Nucleus accumbens (tissue), 56 donors: ENCODE results near the gene TOR1B.
"Not testable (repeated sequence)": the region's sequence is repeated elsewhere in the genome, so short reads cannot be mapped to it uniquely, and the experiment has no call there.

Source experiments
- DNase-seq, 56 donors: peaks; one replicate each; lab custom pipeline; 2025; lab: John Stamatoyannopoulos, UW

Gene TOR1B

GRCh38 chr9:129776096-129776495 lies 26.9 kb upstream of the TOR1B start:
- DNase-seq, result not testable (repeated sequence)

- DNase-seq, result no peak
Observed at GRCh38 chr9:129776566-129776937, 26.4 kb upstream of the TOR1B start.

GRCh38 chr9:129776938-129777768 lies 25.8 kb upstream of the TOR1B start:
- peak in 38 of 56 donors; percentile 3 to 86 (median 31) for DNase-seq

- DNase-seq, result no peak
Observed at GRCh38 chr9:129777769-129778130, 25.2 kb upstream of the TOR1B start.

- no peak for DNase-seq
Observed at GRCh38 chr9:129778469-129778868, 24.5 kb upstream of the TOR1B start.

- no peak for DNase-seq
Observed at GRCh38 chr9:129779560-129780190, 23.3 kb upstream of the TOR1B start.

- DNase-seq, result no peak
Observed at GRCh38 chr9:129781131-129781530, 21.9 kb upstream of the TOR1B start.

- no peak for DNase-seq
Observed at GRCh38 chr9:129781981-129782380, 21.0 kb upstream of the TOR1B start.

GRCh38 chr9:129783516-129784361 lies 19.2 kb upstream of the TOR1B start:
- DNase-seq, result peak in 47 of 56 donors; percentile 3 to 79 (median 37)

- not testable (repeated sequence) for DNase-seq
Observed at GRCh38 chr9:129784970-129785369, 18.0 kb upstream of the TOR1B start.

- DNase-seq, result no peak
Observed at GRCh38 chr9:129785866-129786265, 17.1 kb upstream of the TOR1B start.

GRCh38 chr9:129786481-129786880 lies 16.5 kb upstream of the TOR1B start:
- DNase-seq, result no peak

GRCh38 chr9:129794549-129794948 lies 8.4 kb upstream of the TOR1B start:
- no peak for DNase-seq

- not testable (repeated sequence) for DNase-seq
Observed at GRCh38 chr9:129796029-129796428, 7.0 kb upstream of the TOR1B start.

- no peak for DNase-seq
Observed at GRCh38 chr9:129798973-129799372, 4.0 kb upstream of the TOR1B start.

GRCh38 chr9:129801504-129801903 lies 1.5 kb upstream of the TOR1B start:
- DNase-seq, result no peak

GRCh38 chr9:129803676-129804060 lies 684 bp downstream of the TOR1B start:
- no peak for DNase-seq

GRCh38 chr9:129806061-129806460 lies 3.1 kb downstream of the TOR1B start:
- no peak for DNase-seq

GRCh38 chr9:129809346-129809745 lies 6.4 kb downstream of the TOR1B start:
- no peak for DNase-seq

GRCh38 chr9:129810116-129810515 lies 7.1 kb downstream of the TOR1B start:
- no peak for DNase-seq

- no peak for DNase-seq
Observed at GRCh38 chr9:129810788-129811187, 7.8 kb downstream of the TOR1B start.
